Measurements from ENCODE around the gene SNRK.

SNRK gene

DNA sequence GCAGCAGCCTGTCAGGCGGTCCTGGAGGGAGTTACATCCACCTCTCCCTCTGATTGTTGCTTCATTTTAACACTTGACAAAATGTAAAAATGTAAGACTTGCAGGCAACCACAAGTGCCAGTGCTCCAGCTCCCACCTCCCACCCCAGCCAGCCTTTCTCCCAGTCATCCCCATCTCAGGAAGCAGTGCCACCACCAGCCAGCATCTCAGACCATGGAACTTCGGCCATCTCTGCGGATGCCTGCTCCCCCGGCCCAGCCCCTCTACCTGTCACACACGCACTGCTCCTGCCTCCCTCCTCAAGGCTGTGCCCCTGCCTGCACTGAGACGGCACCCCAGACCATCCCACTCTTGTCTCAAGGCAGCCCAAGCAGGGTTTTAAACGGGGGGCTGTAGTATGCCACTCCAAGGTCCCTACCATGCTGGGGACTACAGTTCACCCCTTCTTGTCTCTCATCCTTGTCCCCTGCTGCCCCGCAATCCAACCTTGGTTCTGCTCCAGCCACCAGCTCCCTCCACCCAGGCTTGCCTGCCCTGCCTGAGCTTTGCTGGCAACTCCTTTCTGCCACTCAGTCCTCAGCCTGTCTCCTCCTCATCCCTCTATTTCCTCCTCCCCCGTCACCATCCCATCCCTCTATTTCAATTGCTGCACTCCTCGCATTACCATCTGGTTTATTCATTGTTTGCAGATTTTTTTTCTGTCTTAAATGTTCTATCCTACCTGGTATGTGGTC lies 85.8 kb downstream of the SNRK start:
- DNase-seq (ENCODE audit: low read depth): no peak

DNA sequence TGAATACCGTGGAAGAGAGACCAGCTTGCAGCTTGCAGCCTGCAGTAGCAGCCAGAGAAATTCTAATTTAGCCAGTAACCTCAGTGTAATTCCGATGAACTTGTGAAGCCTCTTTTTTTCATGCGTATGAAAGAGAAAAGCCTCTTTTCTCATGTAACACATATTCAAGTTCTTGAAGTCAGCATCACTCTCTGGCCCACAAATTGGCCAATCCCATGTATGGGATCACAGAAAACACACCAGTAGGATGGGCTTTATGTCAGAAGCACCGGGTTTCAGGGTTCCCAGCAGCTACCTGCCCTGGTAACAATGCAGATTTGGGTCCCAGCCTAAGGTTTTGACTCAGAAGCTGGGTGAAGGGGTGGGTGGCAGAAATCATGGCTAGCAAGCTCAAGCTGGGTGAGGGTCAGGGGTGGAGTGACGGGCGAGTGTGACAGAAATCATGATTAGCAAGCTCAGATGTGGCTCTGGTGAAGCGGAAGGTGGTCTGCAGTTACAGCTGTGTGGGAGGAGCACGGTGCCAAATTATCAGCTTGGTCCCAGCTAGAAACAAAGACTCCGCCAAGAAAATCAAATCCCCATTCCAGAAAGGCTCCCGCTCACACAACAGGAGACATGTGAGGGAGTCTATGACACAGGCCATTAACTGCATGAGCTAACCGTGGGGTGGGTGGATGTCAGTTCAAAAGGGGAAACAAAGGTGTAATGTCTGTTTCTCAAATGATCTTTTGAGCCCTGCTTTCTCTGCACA lies 86.6 kb downstream of the SNRK start:
- DNase-seq (ENCODE audit: low read depth): no peak

DNA sequence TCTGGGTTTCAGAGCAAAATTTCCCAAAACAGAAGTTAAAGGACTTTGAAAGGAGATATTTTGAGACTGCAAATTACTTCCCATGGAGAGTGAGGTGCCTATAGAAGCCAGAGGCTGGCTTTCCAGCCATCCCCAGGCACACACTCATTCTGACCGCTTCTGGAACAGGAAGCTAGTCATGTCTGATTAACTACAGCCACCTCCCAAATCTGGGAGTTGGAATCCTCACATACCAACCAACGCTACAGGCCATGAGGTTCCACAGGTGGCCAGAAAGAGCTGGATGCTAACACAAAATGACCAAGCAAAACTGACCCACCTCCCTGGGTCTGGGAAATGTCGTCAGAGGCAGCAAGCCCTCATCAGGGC lies 87.2 kb downstream of the SNRK start:
- DNase-seq (ENCODE audit: low read depth): no peak

DNA sequence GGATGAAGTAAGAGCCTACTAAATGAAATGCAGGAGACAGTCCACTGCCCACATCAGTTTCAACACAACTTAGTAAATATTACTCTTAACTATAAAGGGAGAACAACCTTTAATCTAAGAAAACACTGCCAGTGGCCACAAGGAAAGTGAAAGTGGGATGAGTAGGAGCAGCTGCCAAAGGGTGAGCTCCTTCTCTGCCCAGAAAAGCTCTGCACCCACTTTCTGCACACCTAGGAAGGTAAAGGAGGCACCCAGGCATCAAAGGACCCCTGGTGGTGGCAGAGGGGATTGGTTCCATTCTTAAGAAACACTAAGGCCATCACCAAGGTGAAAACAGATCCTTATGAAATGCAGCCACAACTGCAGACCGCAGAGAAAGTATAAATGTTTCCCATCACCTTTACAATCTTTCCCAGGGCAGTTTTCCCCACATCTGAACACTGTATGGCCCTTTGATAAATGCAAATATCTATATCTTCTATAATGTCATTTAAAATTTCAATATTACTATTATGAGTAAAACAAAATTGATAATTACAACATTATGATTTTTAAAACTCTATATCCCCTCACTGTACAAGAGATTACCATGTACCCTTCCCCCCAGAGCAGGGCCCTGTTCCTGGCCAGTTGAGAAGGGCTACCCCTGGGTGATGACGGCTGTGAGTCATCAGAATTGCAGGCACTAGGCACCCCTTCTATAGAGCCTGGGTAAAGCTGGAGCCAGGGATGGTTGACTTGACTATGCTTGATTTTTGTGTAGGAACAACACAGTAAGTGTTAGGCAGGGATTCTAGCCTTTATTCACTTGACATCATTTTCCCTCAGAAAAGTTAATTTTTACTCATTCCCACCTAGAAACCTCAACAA lies 92.0 kb downstream of the SNRK start:
- DNase-seq (ENCODE audit: low read depth): peak; percentile 34

DNA sequence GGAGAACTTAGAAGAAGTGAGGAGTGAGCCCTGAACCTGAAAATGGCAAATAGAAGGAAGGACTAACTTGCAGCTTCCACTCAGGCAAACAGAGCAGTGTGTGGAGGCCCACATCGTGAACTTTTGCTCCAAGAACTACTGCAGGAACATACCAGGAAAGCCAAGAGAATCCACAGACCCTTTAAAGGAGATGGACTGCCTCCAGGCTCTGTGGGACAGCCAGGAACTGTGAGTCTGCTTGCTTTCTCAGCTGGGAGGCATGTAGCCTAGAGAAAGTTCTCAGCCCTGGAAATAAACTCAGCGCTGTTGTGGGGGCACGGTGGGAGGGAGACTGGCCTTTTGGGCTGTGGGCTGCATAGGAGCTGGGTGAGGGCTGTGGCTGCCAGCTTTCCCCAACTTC lies 93.0 kb downstream of the SNRK start:
- no peak for DNase-seq (ENCODE audit: low read depth)

DNA sequence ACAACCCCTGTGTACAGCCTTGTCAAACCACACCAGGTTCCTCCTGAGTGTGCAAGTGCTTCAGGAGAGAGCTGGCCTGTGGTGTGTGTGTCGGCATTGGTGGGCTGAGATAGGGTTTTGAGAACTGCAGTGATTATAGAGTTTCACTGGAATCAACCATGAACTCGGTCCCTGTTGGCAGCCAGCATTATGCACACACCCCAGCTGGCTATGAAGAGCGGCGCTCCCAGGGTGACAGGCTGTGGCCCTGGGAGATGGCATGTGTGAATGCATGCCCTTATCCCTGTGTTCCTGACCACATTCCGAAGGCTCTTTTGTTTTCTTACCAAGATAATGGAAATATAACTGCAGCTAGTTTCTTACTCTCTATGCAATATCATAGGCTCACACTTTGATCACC lies 101.8 kb downstream of the SNRK start:
- DNase-seq (ENCODE audit: low read depth): no peak

DNA sequence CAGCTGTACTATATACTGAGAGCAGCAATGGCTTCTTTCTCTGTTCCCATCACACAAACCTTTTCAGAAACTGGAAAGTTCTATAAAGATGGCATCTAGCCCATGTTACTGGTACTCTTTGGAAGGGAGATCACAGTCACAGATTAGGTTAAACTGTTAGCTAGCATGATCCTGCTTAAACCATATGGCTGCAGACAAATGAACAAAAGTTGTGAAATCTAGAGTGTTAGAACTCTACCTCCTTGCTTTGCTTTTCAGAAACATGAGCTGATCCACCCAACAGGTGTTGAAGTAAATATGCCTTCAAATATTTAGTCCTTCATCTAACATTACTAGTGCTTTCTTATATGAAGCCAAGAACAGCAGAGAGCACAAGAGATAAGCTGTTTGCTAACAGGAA lies 102.6 kb downstream of the SNRK start:
- DNase-seq (ENCODE audit: low read depth): no peak

DNA sequence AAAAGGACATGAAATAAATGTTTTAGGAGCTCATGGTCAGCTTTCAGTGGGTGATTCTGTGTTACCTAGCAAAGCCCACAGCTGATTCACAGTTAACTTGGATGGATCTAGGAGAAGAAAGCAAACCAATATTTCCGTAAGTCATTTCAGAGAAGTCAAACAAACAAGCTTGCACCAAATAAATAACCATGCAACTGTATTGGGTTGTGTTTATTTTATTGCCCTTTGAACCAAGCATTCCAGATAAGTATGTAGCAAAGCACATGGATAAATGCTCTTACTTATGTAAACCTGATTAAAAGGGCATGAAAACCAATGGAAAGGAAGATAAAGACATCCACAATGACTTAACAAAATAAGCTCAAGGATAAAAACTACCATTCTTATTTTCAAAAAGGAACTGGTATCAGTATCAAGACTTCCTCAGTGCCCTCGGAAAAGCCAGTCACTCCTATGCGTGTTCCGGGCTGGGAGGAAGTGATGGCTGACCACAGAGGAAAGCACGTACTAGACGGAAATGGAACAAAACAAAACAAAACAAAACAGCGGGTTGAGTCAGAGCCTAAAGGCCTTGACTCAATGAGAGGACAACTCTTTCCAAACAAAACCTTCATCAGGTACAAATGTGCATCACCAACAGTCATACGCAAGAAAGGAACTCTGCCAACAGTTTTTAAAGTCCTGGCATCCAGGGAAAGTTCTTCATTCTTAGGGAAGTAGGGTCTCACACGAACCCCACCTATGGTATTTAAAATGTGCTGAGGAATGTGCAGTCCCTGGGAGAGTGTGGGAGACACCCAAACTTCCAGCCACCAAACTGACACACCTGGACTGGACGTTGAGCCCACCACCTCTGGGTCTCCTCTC lies 103.3 kb downstream of the SNRK start:
- peak; percentile 45 for DNase-seq (ENCODE audit: low read depth)

DNA sequence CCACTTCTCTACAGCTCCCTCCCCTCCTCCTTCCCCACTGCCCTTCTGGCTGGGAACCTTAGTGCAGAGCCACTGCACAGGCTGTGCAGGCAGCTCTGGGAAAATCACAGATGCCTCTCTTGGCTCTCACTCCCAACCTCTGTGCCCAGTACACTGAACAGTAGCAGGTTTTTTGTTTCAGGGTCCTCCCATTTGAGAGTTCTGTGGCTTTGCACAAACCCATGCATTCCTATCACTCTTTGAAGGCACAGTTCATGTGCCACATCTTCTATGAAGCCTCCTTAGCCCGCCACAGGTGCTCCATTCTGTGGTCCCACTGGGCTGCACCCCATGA lies 103.9 kb downstream of the SNRK start:
- no peak for DNase-seq (ENCODE audit: low read depth)

DNA sequence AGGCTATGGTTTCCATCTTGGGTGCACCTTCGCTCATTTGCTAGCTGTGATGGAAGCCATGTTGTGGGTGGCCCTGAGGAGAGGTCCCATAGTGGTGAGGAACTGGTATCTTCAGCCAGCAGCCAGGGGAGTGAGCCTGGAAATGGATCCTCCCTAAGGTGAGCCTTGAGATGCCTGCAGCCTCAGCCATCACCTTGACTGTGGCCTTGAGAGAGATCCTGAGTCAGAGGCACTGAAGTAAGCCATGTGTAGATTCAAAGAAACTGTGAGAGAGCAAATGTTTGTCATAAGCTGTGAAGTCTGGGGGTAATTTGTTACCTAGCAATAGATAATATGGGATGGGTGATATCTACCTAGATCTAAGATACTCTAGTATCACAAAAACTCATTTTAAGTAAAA lies 105.3 kb downstream of the SNRK start:
- no peak for DNase-seq (ENCODE audit: low read depth)

DNA sequence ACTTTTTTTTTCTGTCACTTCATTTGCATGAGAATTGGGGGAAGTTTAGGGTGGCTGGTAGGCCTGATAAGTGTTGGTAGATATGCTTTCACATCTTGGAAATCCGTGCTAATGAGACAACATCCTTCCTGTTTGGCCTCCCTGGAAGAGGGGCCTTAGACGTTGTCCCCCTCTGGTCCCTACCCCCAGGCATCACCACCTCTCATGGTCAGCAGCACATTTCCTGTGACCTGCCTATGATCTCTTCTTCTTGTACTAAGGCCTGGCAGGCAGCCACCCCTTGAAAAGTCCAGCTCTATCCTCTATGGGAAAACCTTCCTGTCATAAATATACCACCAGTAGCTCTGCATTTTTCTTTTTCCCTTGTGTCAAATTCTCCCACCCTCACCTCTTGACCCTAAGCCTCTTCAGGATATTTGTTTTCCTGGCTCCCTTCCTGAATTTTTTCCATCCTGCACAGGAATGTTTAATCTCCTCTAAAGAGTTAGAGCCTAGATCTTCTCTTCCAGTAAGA lies 107.8 kb downstream of the SNRK start:
- no peak for DNase-seq (ENCODE audit: low read depth)

DNA sequence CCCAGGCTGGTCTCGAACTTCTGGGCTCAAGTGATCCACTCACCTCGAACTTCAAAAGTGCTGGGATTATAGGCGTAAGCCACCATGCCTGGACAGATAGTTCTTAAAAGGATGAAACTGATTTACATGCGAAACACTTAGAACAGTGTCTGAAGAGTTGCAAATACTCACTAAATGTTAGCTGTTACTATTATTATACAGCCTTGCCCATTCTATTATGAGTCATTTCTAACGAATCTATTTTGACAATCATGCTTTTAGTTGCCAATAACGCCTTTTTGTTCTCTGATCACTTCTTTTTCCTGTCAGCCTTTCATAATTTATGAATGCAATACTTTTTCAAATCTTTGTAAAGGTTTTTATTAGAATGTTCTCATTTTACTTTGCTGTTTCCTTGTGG lies 112.7 kb downstream of the SNRK start:
- DNase-seq (ENCODE audit: low read depth): no peak

DNA sequence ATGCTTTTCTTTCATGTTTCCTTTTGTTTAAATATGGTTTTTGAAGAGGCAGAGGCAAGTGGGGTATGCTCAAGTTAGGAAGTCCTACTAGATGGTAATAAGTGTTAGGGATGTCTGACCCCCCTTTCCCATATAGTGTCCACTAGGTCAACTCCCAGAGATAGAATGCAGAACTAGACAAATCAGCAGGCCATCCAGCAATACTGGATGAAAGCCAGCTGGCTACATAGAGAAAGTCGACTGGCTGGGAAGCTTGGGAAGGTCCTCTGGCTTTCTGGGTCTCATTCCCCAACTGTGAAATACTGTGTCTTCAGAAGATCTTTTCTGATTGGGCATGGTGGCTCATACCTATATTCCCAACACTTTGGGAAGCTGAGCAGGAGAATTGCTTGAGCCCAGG lies 113.8 kb downstream of the SNRK start:
- DNase-seq (ENCODE audit: low read depth): no peak

All from activated T-cell treated with anti-CD3 and anti-CD28 coated beads for 48 hours (primary cell).